ENCODE data around the gene GOLPH3.
"Not testable (repeated sequence)": the region's sequence is repeated elsewhere in the genome, so short reads cannot be mapped to it uniquely, and the experiment has no call there.

Gene GOLPH3

DNA sequence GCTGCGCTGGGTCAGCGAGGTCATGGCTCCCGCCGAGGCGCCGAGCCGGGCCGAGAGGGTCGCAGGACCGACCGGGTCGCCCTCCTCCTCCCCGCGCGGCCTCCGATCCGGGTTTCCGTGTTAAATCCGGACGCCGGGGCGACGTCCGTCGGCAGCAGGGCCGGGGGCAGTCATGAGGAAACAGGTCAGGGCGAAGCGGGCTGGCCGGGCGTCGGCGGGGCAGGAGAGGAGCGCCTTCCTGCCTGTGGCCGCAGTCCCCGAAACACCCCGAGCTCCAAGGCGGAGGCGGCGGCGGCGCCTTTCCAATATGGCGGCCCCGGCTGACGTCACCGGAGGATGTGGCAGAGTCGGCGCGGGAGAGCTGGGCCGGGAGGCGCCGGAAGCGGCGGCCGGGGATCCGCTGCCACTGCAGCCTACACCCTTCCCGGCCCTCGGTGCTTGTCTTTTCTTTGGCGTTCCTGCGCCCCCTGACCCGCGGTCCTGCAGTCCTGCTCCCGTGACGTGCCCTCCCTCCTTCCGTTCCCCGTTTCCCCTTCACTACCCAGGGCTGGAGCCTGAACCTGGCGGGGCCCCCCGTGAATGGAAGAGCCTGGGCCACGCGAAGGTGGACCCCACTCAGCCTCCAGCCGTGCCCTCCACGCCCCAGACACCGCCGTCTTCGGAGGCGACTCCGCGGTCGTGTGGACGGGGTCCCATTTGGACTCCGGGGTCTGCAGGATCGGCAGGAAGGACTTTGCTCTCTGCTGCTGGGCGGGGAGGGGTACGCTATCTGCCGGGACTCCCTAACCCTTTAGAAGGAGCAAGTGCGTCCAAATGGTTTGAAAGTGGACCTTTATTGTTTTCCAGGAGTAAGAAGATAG lies at the start of gene GOLPH3:
Gene GOLPH3, minus strand, starts transcription at position 309 of the 860 bp plus-strand sequence. Its CDS starts 285 bp downstream, at position 24.
- peak; percentile 94 for DNase-seq

DNA sequence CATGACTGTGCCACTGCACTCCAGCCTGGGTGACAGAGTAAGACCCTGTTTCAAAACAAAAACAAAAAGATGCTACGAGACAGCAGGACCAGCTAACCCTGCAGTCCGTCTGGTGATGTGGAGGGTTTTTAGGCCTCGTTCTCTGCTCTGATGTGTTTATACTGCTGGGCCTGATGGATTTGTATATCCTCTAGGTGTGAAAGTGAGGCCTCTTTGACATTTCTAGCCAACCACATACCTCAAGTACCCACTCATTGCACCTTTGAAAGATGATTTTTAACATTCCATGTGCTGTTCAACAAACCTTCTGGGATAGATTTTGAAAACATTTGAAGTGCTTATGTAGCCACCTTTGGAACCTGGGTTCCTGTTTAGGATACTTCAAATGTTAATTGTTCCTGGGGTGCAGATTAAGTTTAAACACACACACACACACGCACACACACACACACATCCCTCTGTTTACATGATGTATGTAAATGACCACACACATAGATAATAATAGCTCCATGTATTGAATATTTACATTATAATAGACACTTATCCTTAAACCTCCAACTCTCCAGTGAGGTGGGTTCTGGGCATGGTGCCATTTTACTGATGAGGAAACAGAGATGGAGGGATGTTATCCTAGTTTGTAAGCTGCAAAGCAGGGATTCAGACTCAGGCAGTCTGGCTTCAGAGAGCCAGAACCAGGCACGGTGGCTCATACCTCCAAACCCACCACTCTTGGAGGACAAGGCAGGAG lies 48.8 kb upstream of the GOLPH3 start:
- no peak for DNase-seq

DNA sequence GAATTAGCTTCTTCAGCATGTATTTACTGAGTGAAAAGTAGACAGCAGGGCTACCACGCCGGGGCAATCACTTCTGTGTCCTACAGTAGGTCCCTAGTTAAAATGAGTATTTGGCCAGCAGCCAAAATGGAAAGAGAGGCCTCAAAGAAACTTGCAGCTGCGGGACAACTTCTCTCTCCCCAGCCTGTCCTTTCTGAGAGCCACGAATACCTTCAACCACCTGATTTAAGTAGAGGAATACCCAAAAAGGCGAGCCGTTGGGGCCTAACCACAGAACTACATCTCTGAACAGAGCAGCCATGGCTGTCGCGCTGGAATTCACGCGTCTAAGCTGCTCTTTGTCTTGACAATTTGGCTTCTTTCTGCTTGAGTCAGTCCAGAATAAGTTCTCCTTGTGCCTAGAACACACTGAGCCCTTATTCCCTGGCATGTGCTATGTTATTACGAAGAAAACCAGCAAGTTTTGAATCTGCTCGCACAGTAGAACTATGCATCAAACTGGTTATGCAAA lies 43.8 kb upstream of the GOLPH3 start:
- DNase-seq: no peak

DNA sequence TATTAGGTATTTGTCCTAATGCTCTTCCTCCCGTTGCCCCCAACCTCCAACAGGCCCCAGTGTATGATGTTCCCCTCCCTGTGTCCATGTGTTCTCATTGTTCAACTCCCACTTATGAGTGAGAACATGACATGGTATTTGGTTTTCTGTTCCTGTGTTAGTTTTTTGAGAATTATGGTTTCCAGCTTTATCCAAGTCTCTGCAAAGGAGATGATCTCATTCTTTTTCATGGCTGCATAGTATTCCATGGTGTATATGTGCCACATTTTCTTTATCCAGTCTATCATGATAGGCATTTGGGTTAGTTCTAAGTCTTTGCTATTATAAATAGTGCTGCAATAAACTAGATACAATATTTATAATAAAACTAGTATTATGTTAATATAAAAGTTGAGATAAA lies 40.2 kb upstream of the GOLPH3 start:
- DNase-seq: not testable (repeated sequence)

DNA sequence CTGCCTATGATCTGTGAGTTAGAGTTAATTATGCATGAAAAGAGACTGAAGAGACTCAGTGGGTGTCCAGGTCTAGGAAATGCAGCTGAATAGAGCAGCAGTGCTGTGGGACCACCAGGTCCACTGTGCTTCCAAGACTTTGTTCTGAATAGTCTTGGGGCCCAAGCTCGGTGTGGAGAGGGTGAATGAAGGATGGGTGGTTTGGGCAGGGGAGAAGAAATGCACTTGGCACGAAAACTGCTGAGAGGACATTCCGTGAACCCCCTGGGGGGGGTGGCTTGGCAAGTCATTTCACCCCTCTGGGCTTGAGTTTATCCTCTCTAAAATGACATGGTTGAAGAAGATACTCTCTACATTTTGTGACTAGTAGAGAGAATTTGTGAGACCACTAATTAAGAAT lies 36.0 kb upstream of the GOLPH3 start:
- DNase-seq: peak; percentile 6

DNA sequence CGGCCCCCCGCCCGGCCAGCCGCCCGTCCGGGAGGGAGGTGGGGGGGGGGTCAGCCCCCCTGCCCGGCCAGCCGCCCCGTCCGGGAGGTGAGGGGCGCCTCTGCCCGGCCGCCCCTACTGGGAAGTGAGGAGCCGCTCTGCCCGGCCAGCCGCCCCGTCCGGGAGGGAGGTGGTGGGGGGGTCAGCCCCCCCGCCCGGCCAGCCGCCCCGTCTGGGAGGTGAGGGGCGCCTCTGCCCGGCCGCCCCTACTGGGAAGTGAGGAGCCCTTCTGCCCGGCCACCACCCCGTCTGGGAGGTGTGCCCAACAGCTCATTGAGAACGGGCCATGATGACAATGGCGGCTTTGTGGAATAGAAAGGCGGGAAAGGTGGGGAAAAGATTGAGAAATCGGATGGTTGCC lies 34.7 kb upstream of the GOLPH3 start:
- not testable (repeated sequence) for DNase-seq

DNA sequence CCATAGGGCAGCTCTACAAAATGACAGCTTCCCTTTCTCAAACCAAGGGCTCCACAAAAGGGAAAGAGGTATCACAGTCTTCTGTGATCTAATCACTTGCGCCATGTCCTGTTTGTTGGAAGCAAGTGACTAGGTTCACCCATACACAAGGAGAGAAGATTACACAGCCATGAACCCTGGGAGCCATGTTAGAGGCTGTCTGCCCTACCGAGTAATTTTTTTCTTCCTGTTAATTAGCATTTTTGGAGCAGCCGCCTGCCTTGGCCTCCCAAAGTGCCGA lies 33.2 kb upstream of the GOLPH3 start:
- DNase-seq: no peak

DNA sequence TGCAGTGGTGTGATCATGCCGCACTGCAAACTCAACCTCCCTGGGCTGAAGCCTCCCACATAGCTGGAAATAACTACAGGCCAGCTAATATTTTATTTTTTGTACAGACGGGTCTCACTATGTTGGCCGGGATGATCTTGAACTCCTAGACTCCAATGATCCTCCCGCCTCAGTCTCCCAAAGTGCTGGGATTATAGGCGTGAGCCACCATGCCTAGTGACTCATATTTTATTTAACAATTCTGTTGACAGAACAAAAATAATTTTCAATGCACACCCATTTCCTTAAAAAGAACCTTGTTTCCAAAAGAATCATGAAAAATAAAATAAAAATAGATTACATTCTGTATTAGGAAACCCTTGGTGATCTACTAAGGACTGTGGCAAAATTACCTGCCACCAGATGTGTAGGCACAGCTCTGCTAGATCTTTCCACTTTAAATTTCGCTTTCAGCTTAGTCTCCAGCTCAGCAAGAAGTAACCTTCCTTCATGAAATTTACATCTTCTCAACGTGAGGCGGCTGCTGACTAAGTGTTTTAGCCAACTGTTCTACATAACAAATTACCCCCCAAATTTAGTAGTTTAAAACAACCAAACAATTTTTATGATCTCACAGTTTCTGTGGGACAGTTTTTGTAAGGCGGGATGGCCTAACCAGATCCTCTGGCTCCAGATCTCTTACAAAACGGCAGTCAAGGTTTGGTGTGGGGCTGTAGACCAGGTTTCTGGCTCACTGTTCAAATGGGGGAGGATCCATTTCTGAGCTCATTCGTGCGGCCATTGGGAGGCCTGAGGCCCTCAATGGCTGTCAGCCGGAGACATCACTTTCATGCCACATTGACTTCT lies 32.6 kb upstream of the GOLPH3 start:
- DNase-seq: no peak

DNA sequence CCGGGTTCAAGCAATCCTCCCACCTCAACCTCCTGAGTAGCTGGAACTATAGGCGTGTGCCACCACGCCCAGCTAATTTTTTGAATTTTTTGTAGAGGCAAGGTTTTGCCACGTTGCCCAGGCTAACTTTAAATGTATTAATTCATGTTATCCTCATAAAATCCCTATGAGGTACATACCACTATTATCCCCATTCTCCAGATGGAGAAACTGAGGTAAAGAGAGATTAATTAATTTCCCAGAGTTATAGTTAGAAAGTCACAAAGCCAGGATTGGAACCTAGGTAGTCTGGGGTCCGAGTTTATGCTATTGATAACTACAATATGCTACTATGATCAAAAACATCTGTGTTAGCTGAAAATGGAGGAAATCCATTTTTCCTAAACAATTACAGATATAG lies 31.9 kb upstream of the GOLPH3 start:
- DNase-seq: no peak

DNA sequence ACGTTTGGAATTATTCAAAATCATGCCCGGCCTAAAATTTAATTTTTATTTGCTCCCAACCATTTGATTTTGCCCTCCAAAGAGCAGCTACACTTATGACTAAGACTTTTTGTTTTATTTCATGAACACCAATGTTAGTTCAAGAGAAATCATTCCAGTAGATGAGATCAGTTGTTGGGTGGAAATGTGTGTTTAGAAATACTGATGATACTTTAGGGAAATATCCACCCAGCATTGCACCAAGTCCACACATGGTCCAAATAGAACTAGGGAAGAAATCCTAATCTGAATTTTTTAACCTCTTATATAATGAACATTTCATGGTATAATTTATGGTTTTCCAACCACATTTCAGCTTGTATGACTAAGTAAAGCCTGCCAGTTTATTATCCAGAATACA lies 28.3 kb upstream of the GOLPH3 start:
- DNase-seq: no peak

DNA sequence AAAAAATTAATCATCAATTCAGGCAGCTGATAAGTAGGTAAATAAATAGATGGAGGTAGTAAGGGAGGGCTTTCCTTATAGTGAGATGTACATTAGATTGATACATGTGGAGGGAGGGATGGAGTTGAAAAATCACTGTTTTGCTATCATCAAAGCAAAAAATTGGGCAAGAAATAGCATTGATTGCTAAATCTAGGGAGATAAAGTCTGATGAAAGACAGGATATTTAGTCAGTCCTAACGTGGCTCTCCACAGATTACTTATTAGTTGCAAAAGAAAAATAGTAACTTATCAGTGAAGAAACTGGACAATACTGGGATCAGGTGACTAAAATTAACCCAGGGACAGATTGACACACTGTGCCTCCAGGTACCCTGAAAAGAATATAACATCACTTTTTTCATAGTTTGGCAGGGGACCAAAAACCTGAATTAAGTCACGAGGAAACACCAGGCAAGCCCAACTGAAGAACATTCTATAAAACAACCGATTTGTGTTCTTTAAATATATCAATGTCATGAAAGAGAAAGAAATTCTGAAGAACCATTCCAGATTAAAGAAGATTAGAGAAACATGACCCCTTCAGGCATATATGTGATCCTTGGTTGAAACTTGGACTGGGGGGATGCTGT lies 27.1 kb upstream of the GOLPH3 start:
- DNase-seq: no peak

DNA sequence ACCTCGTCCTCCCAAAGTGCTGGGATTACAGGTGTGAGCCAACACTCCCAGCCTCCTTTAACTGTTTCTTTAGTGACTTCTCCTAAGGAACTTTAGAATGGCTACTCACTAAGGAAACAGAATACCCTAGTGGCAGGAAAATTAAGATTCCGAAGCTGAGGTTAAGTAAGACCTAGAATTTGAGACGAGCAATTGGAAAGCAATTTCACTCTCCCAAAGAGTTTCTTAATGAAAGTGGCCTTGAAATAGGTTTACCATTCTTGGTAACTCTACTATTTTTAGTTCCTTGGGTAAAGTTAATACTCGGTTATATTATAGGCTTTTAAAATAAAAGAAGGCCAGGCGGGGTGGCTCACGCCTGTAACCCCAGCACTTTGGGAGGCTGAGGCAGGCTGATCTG lies 22.9 kb upstream of the GOLPH3 start:
- DNase-seq: no peak

DNA sequence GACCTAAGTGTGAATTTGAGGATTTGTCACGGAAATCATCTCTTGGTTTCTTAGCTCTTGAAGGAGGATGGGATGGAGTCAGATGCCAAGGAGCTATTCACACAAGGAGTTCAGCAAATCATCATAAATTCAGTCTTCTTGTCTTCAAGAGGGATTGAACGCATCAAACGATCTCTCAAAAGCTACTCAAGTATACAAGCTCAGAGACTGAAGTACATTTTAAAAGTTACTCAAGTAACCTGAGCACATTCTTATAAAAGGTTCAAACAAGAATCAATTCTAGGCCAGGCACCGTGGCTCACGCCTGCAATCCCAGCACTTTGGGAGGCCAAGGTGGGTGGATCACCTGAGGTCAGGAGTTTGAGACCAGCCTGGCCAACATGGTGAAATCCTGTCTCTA lies 21.1 kb upstream of the GOLPH3 start:
- DNase-seq: no peak

DNA sequence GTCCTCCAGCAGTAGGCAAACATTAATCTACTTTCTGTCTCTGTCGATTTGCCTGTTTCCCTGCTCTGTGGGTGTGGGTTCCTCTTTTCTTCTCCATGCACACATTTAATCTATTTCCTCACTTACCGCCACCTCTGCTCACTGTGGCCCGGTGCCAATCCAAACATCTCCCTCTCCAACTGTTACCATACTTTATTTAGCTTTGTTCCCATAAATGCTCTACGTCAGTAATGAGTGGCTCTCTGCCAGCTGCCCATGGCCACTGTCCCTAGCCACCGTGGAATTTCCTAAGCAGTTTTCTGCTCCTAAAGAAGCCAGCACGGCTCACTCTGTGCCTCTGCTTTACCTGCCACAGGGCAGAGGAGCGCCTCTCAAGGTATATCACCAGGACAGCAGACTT lies 19.5 kb upstream of the GOLPH3 start:
- no peak for DNase-seq

DNA sequence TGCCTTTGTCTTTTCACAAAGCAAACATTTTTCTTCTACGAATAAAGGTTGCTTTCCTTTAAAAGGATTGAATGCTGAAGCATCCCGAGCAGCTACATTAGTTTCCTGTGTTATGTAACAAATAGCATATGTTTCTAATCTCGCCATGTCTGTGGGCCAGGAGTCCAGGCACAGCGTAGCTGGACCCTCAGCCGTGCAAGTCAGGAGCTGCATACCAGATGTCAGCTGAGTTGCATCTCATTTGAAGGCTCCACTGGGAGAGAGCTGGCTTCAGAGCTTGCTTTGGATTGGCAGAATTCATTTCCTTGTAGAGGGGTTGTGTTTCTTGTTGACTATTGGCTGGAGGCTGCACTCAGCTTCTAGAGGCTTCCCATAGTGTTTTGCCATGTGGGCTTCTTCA lies 16.0 kb upstream of the GOLPH3 start:
- no peak for DNase-seq

DNA sequence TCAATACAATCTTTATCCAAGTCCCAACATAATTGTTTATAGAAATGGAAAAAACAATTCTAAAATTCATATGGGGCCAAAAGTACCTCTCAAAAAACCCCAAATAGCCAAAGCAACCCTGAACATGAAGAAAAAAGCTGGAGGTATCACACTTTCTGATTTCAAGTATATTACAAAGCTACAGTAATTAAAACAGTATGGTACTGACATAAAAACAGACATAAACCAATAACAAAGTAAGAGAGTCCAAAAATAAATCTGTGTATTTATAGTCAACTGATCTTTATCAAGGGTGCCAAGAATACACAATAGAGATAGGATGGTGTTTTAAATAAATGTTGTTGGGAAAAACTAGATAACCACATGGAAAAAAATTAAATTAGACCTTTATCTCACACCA lies 13.6 kb upstream of the GOLPH3 start:
- DNase-seq: no peak

DNA sequence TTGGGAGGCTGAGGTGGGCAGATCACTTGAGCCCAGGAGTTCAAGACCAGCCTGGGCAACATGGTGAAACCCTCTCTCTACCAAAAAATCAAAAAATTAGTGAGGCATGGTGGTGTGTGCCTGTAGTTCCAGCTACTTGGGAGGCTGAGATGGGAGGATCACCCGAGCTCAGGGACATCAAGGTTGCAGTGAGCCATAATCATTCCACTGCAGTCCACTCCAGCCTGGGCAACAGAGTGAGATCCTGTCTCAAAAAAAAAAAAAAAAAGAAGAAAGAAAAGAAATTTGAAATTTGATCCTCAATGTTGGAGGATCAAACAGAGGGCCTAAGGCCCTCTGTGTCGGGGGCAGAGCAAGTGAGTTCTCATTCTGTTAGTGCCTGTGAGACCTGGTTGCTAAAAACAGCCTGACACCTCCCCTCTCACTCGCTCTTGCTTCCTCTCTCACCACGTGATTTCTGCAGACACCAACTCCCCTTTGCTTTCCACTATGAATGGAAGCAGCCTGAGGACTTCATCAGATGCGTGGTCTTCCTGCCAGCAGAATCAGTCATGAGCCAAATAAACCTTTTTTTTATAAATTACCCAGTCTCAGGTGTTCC lies 8.4 kb upstream of the GOLPH3 start:
- DNase-seq: peak; percentile 20

DNA sequence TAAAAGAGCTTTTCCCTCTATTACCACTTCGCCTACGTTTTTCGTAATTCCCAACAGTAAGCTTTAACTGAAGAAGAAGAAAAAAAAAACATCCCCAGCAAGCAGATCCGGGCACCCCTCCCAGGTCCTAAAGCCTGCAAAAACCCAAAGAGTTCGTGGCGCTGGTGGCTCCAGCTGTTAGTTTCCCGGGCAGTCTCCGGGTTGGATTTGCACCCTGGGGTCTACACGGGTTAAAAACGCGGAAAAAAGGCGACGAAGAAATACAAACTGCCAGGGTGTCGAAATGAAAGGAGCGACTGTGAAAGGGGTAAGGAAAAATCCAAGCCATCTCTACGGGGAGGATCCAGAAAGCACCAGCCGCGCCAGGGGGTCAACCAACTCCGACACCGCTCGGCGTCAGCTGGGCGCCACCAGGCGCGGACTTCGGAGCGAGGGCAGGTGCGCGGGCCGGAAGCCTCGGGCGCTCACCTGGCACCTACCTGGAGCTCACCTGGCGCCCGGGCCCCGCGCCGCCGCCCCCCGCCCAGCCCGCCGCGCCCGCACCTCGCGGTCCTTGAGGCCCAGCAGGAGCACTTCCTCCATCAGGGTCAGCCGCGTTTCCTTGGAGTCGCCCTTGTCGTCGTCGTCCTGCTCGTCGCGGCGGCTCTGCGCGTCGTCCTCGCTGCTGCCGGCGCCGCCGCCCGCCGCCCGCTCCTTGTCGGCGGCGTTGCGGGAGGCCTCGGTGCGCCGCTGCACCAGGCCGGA lies 680 bp downstream of the GOLPH3 start:
- DNase-seq: peak; percentile 38

DNA sequence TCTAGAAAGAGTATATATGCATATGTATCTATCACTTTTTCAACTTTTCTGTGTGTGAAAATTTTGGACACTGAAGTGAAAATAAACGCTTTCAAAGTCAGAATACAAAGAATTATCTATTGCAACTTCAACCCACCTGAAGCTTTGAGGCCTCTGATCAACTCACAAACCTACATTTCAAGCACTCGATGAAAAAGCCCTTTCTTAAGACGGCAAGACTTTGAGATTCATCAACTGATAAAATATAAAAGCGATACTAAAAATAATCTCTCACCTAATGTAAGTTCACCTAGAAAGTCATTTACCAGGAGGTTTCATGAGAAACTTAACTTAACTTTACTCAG lies 1.2 kb downstream of the GOLPH3 start:
- peak; percentile 5 for DNase-seq

DNA sequence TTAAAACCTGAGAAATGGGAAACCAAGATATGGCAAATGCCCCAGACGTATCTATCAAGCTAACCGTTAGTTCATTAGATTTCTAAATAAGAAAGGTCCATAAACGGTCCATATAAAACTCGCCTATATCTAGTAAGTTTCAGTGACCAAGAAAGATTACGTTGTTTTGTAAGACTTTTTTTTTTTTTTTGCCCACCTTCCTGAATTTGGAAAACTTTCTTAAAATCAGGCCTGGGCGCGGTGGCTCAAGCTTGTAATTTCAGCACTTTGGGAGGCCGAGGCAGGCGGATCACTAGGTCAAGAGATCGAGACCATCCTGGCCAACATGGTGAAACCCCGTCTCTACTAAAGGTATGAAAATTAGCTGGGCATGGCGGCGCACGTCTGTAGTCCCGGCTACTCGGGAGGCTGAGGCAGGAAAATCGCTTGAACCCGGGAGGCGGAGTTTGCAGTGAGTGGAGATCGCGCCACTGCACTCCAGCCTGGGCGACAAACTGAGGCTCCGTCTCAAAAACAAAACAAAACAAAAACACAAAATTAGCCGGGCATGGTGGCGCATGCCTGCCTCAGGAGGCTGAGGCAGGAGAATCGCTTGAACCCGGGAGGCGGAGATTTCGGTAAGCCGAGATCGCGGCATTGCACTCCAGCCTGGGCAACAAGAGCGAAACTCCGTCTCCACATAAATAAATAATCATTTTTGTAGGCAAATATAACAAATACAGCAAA lies 1.8 kb downstream of the GOLPH3 start:
- DNase-seq: peak; percentile 53

Data from activated CD4-positive, alpha-beta T cell treated with anti-CD3 and anti-CD28 coated beads, Interleukin-2, amount 50 U/mL, for 16 hours (primary cell).